ENCODE measurements around the gene EHMT1. TPM values are rescaled to one million over a fixed set of nuclear protein-coding genes. Genes with fewer than 3 reads are reported as not detected.

Gene EHMT1
- total RNA-seq, 1 experiment from 2014 or later = 112 TPM

DNA sequence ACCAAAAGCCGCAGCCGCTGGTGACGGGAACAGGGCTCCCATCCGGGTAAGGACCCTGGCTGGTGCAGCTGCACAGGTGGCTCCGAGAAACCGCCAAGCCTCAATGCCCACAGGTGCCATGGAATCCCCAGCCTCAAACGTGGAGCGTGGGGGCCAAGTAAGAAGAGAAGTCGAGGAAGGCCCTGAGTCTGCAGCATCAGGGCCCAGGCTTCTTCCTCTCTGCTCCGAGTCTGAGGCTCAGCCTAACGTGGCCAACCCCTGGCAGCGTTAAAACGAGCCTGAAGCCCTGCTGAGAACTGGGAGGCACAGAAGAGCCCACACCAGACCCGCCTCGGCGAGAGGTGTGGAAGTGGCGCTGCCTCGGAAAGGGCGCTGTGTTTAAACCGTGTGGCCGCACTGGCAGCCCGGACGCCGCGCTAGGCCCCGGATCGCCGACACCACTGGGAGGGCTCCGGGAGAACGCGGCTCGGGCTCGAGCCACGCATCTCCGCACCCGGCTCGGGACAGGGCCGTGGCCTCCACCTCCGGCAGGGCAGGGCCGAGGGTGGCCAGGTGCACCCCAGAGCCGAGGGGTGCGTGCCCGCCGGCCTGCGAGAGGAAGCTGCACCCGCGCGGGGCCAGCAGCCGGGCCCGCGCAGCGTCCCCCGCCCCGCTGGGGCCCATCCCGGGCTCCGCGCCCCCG lies 29.2 kb upstream of the EHMT1 start:
- no peak overlapping the region for H3K4ac ChIP-seq (ENCODE audit: low read depth, low read length)
- H3K9me3 ChIP-seq (ENCODE audit: control insufficient read depth, low read depth, low read length) = no peaks in the 10 kb centered on the region
- H3K79me2 ChIP-seq (ENCODE audit: insufficient read depth, low read length) = peaks cover 4% of the 10 kb centered on the region; the same call in 1 of the 2 replicates
- peaks cover 22 to 49% (median 41%) of the 10 kb centered on the region in 3 experiments; a peak in 6 of 7 replicates for H3K36me3 Mint-ChIP-seq (ENCODE audit: insufficient read depth in 1 of 3, low read depth in 3 of 3)
- H4K20me1 ChIP-seq (ENCODE audit: control insufficient read depth, insufficient read depth, insufficient read length) = no peaks in the 10 kb centered on the region
- H2BK15ac ChIP-seq (ENCODE audit: low read depth, low read length) = no peak overlapping the region; the same call in 1 of the 2 replicates
- DNase-seq = no peak
- H3K4me2 ChIP-seq (ENCODE audit: insufficient read depth, insufficient read length, low read length) = peak overlapping the region; percentile 95
- no peak overlapping the region for H2BK20ac ChIP-seq (ENCODE audit: low read depth, low read length, poor library complexity, severe bottlenecking)
- peak overlapping the region; percentile 81 to 90 for H3K4me3 Mint-ChIP-seq
- H2BK120ac ChIP-seq (ENCODE audit: low read depth, low read length, poor library complexity, severe bottlenecking) = no peak overlapping the region
- no peak overlapping the region for H2BK12ac ChIP-seq (ENCODE audit: insufficient read length, low read depth, low read length)
- no peak overlapping the region for H4K5ac ChIP-seq (ENCODE audit: insufficient read length, low read depth, low read length)
- peaks cover 6% of the 10 kb centered on the region for H3K79me1 ChIP-seq (ENCODE audit: insufficient read depth, low read depth, low read length, poor library complexity, severe bottlenecking)
- H3K27ac Mint-ChIP-seq = no peak overlapping the region
- no peak overlapping the region for H3K23ac ChIP-seq (ENCODE audit: insufficient read length, low read depth, low read length)
- no peak overlapping the region for H3T11ph ChIP-seq (ENCODE audit: low read length)
- H3K23me2 ChIP-seq (ENCODE audit: insufficient read length, low read depth, low read length, poor library complexity, severe bottlenecking) = peaks cover 9% of the 10 kb centered on the region
- peak overlapping the region; percentile 82 for H3K14ac ChIP-seq (ENCODE audit: insufficient read depth, low read length)
- H3K4me1 ChIP-seq (ENCODE audit: insufficient read depth, low read length) = peaks cover 4% of the 10 kb centered on the region; the same call in 1 of the 2 replicates
- H3K9me3 Mint-ChIP-seq = no peaks in the 10 kb centered on the region; a peak in 1 of 5 replicates
- no peak overlapping the region for H3K27ac ChIP-seq (ENCODE audit: insufficient read length, low read depth, low read length)
- no peak overlapping the region for H4K8ac ChIP-seq (replicated peaks; ENCODE audit: insufficient read length, low read depth, low read length)
- no peak overlapping the region for H3K56ac ChIP-seq (ENCODE audit: insufficient read length, low read depth, low read length)
- no peak overlapping the region for H2AFZ ChIP-seq (ENCODE audit: low read length)
- TF ChIP-seq, protein P1, sequence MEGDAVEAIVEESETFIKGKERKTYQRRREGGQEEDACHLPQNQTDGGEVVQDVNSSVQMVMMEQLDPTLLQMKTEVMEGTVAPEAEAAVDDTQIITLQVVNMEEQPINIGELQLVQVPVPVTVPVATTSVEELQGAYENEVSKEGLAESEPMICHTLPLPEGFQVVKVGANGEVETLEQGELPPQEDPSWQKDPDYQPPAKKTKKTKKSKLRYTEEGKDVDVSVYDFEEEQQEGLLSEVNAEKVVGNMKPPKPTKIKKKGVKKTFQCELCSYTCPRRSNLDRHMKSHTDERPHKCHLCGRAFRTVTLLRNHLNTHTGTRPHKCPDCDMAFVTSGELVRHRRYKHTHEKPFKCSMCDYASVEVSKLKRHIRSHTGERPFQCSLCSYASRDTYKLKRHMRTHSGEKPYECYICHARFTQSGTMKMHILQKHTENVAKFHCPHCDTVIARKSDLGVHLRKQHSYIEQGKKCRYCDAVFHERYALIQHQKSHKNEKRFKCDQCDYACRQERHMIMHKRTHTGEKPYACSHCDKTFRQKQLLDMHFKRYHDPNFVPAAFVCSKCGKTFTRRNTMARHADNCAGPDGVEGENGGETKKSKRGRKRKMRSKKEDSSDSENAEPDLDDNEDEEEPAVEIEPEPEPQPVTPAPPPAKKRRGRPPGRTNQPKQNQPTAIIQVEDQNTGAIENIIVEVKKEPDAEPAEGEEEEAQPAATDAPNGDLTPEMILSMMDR (conservative IDR thresholded peaks at IDR 0.05) = no peak
- H4K91ac ChIP-seq (ENCODE audit: insufficient read length, low read depth, low read length) = no peak overlapping the region
- peak overlapping the region; percentile 80 for H3K9ac ChIP-seq (ENCODE audit: extremely low read depth, insufficient read length, low read length)
- no peak overlapping the region for H2AK5ac ChIP-seq (ENCODE audit: insufficient read length, low read length)
- peaks cover 5 to 14% of the 10 kb centered on the region in 2 experiments; a peak in 3 of 4 replicates for H3K4me1 Mint-ChIP-seq
- no peaks in the 10 kb centered on the region for H3K27me3 ChIP-seq (ENCODE audit: insufficient read depth, low read length)
- H3K18ac ChIP-seq (ENCODE audit: insufficient read length, low read depth, low read length) = no peak overlapping the region
- no CpG with 5 or more reads among the region's 58 CpGs for WGBS (ENCODE audit: extremely low coverage, insufficient read length, low lambda C conversion rate)
- H3K27me3 Mint-ChIP-seq (ENCODE audit: low read depth) = peaks cover 12% of the 10 kb centered on the region
- H2BK5ac ChIP-seq (ENCODE audit: insufficient read length, low read length) = no peak overlapping the region

Data from H9 (cell line).